SU-DHL-6 (cell line): ENCODE measurements around the gene SPEN.

ENCODE experiments used
- H2AFZ ChIP-seq: fragments of 200-600 bp; sonication (generic); 2 replicates; pipeline ENCODE4 v1.6.1; 2014; ENCODE audit warnings: low read depth, mild to moderate bottlenecking, moderate library complexity, mixed read lengths, antibody characterized with exemption, low read length; ENCODE audit not compliant: severe bottlenecking
- H3F3A ChIP-seq: fragments of 200-600 bp; shearing (Covaris generic); 2 replicates; pipeline ENCODE4 v1.6.0; 2016; ENCODE audit warnings: antibody characterized with exemption, mild to moderate bottlenecking; ENCODE audit not compliant: insufficient read depth
- H3K27ac ChIP-seq: fragments of 200-600 bp; sonication (generic); 2 replicates; pipeline ENCODE4 v1.5.1; 2016; ENCODE audit warnings: low read depth, mild to moderate bottlenecking, low read length, moderate library complexity, mixed read lengths
- H3K27me3 ChIP-seq: fragments of 200-600 bp; sonication (generic), shearing (Covaris generic); 2 replicates; pipeline ENCODE4 v1.6.0; 2014; ENCODE audit warnings: mild to moderate bottlenecking, low read length
- H3K36me3 ChIP-seq: fragments of 200-600 bp; sonication (generic); 2 replicates; pipeline ENCODE4 v1.6.1; 2014; ENCODE audit warnings: mild to moderate bottlenecking, low read length, mixed read lengths
- H3K4me2 ChIP-seq: fragments of 300-600, 200-600 bp; shearing (Covaris generic), sonication (generic); 2 replicates; pipeline ENCODE4 v1.6.0; 2014; ENCODE audit warnings: low read length, low read depth, mild to moderate bottlenecking; ENCODE audit not compliant: poor library complexity, severe bottlenecking
- H3K4me3 ChIP-seq: fragments of 200-600 bp; sonication (generic); 2 replicates; pipeline ENCODE4 v1.5.1; 2014; ENCODE audit warnings: antibody characterized with exemption, low read length, mild to moderate bottlenecking, mixed read lengths; ENCODE audit not compliant: insufficient read depth, poor library complexity, severe bottlenecking
- H3K79me2 ChIP-seq: fragments of 200-600 bp; sonication (generic); 2 replicates; pipeline ENCODE4 v1.6.1; 2014; ENCODE audit warnings: mild to moderate bottlenecking, low read length, moderate library complexity; ENCODE audit not compliant: insufficient read depth
- H3K9ac ChIP-seq: fragments of 200-600 bp; sonication (generic); 2 replicates; pipeline ENCODE4 v1.7.0; 2014; ENCODE audit warnings: mild to moderate bottlenecking, low read length
- H3K9me2 ChIP-seq: fragments of 200-600 bp; sonication (generic); replicated peaks from 2 replicates; pipeline ENCODE4 v1.6.1; 2014; ENCODE audit warnings: low read length; ENCODE audit not compliant: insufficient read depth
- H3K9me3 ChIP-seq: fragments of 200-600 bp; sonication (generic); 2 replicates; pipeline ENCODE4 v1.6.1; 2014; ENCODE audit warnings: low read length, mixed read lengths; ENCODE audit not compliant: insufficient read depth
- H4K20me1 ChIP-seq: fragments of 200-600 bp; sonication (generic); 2 replicates; pipeline ENCODE4 v1.6.1; 2014; ENCODE audit warnings: low read depth, mild to moderate bottlenecking, antibody characterized with exemption, low read length, moderate library complexity, mixed read lengths
- EZH2phosphoT487 ChIP-seq: fragments of 200-600 bp; sonication (generic), shearing (Covaris generic); conservative IDR thresholded peaks from 2 replicates; pipeline ENCODE4 v1.6.1; 2018; ENCODE audit warnings: mild to moderate bottlenecking, antibody characterized with exemption, low read length, moderate library complexity, mixed read lengths
- TF ChIP-seq, protein P1 (sequence below): fragments of 200-600 bp; sonication (generic); IDR thresholded peaks from one replicate; pipeline ENCODE4 v1.5.1; 2017; ENCODE audit warnings: antibody characterized with exemption, mild to moderate bottlenecking, low read length, moderate library complexity; ENCODE audit not compliant: insufficient read depth, poor library complexity, severe bottlenecking

The SPEN gene

DNA sequence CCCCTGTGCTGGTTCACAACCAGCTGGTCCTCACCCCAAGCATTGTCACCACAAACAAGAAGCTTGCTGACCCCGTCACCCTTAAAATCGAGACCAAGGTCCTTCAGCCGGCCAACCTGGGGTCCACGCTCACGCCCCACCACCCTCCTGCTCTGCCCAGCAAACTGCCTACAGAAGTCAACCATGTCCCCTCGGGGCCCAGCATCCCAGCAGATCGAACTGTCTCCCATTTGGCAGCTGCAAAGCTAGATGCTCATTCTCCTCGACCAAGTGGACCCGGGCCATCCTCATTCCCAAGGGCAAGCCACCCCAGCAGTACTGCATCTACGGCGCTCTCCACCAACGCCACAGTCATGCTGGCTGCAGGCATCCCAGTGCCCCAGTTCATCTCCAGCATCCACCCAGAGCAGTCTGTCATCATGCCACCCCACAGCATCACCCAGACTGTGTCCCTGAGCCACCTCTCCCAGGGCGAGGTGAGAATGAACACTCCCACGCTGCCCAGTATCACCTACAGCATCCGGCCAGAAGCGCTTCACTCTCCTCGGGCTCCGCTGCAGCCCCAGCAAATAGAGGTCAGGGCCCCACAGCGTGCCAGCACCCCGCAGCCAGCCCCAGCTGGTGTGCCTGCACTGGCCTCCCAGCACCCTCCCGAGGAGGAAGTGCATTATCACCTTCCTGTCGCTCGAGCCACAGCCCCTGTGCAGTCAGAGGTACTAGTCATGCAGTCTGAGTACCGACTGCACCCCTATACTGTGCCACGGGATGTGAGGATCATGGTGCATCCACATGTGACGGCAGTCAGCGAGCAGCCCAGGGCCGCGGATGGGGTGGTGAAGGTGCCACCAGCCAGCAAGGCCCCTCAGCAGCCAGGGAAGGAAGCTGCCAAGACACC lies 87.8 kb downstream of the SPEN start:
- H3K4me2 ChIP-seq, result no peak overlapping the region
- H4K20me1 ChIP-seq, result no peaks in the 10 kb centered on the region; the same call in 1 of the 2 replicates
- no peaks in the 10 kb centered on the region for H3K9me2 ChIP-seq
- no peaks in the 10 kb centered on the region for H3K27me3 ChIP-seq
- H3K27ac ChIP-seq, result no peak overlapping the region
- no peak for TF ChIP-seq EZH2phosphoT487
- TF ChIP-seq, protein P1, sequence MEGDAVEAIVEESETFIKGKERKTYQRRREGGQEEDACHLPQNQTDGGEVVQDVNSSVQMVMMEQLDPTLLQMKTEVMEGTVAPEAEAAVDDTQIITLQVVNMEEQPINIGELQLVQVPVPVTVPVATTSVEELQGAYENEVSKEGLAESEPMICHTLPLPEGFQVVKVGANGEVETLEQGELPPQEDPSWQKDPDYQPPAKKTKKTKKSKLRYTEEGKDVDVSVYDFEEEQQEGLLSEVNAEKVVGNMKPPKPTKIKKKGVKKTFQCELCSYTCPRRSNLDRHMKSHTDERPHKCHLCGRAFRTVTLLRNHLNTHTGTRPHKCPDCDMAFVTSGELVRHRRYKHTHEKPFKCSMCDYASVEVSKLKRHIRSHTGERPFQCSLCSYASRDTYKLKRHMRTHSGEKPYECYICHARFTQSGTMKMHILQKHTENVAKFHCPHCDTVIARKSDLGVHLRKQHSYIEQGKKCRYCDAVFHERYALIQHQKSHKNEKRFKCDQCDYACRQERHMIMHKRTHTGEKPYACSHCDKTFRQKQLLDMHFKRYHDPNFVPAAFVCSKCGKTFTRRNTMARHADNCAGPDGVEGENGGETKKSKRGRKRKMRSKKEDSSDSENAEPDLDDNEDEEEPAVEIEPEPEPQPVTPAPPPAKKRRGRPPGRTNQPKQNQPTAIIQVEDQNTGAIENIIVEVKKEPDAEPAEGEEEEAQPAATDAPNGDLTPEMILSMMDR, result no peak
- H3K9me3 ChIP-seq, result no peaks in the 10 kb centered on the region
- H3K79me2 ChIP-seq, result no peaks in the 10 kb centered on the region
- peaks cover 9% of the 10 kb centered on the region; the same call in 1 of the 2 replicates for H3K36me3 ChIP-seq
- no peak overlapping the region for H3K9ac ChIP-seq
- peaks cover 15% of the 10 kb centered on the region; the same call in 1 of the 2 replicates for H3F3A ChIP-seq
- H3K4me3 ChIP-seq, result no peak overlapping the region
- H2AFZ ChIP-seq, result no peak overlapping the region

DNA sequence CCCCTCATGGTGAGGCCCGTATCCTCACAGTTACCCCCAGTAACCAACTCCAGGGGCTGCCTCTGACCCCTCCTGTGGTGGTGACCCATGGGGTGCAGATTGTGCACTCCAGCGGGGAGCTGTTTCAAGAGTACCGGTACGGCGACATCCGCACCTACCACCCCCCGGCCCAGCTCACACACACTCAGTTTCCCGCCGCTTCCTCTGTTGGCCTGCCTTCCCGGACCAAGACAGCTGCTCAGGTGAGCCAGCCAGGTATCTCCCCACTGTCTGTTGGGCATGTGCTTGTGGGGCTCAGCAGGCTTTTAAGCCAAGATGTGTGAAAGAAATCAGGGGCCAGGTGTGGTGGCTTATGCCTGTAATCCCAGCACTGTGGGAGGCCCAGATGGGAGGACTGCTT lies 88.5 kb downstream of the SPEN start:
- H3F3A ChIP-seq, result peaks cover 17% of the 10 kb centered on the region; the same call in 1 of the 2 replicates

DNA sequence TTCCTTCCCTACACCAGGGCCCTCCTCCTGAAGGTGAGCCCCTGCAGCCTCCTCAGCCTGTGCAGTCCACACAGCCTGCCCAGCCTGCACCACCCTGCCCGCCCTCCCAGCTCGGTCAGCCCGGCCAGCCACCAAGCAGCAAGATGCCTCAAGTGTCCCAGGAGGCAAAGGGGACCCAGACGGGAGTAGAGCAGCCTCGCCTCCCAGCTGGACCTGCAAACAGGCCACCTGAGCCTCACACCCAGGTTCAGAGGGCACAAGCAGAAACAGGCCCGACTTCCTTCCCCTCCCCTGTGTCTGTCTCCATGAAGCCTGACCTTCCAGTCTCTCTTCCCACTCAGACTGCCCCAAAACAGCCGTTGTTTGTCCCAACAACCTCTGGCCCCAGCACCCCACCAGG lies 89.6 kb downstream of the SPEN start:
- Histone ChIP-seq H3K4me3 (no peak overlapping the region), H2AFZ (no peak overlapping the region), H3K79me2 (no peaks in the 10 kb centered on the region), H4K20me1 (no peaks in the 10 kb centered on the region; the same call in 1 of the 2 replicates), H3K4me2 (no peak overlapping the region), H3K27ac (no peak overlapping the region), H3K36me3 (peaks cover under 1% of the 10 kb centered on the region; the same call in 1 of the 2 replicates), H3F3A (peaks cover 17% of the 10 kb centered on the region; the same call in 1 of the 2 replicates), H3K9ac (no peak overlapping the region), H3K9me2 (no peaks in the 10 kb centered on the region), H3K9me3 (no peaks in the 10 kb centered on the region), H3K27me3 (no peaks in the 10 kb centered on the region)
- TF ChIP-seq EZH2phosphoT487, result no peak
- TF ChIP-seq, protein P1, result no peak

More for the DNA sequence above, 88.5 kb downstream of the SPEN start:
- H3K4me3 ChIP-seq, result no peak overlapping the region
- no peak overlapping the region for H2AFZ ChIP-seq
- no peaks in the 10 kb centered on the region for H3K9me3 ChIP-seq
- H3K79me2 ChIP-seq, result no peaks in the 10 kb centered on the region
- H3K36me3 ChIP-seq, result peaks cover 4% of the 10 kb centered on the region; the same call in 1 of the 2 replicates
- H3K9me2 ChIP-seq, result no peaks in the 10 kb centered on the region
- H3K9ac ChIP-seq, result no peak overlapping the region
- H3K27ac ChIP-seq, result no peak overlapping the region
- no peaks in the 10 kb centered on the region; the same call in 1 of the 2 replicates for H4K20me1 ChIP-seq
- no peaks in the 10 kb centered on the region for H3K27me3 ChIP-seq
- TF ChIP-seq, protein P1, result no peak
- TF ChIP-seq EZH2phosphoT487, result no peak
- H3K4me2 ChIP-seq, result no peak overlapping the region
